ENCODE results near the gene SNN.
A peak's percentile ranks its signal among the peaks of the same experiment; 100 is the strongest.

The SNN gene

GRCh38 chr16:11667824-11668622, at the start of gene SNN:
SNN (plus strand) TSS chr16:11668455; CDS start chr16:11676060, 7,605 bp downstream.
- peak; percentile 17 for DNase-seq

DNA sequence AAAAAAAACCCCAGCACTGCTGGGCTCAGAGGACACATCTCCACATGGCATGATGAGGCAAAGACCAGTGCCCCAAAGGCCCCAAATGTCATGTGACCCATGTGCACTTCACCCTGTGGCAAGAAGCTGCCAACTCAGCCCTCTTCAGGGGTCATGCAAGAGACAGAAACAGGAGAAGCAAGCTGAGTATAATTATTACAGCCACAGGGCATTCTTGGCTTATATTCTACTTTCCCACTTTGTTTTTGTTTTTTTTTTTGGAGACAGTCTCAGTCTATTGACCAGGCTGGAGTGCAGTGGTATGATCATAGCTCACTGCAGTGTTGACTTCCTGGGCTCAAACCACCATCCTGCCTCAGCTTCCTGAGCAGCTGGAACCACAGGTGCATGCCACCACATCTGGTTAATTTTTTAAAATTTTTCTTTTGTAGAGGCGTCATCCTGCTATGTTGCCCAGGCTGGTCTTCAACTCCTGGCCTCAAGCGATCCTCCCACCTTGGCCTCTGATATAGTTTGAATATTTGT, 48.9 kb upstream of the SNN start:
- no peak for DNase-seq

DNA sequence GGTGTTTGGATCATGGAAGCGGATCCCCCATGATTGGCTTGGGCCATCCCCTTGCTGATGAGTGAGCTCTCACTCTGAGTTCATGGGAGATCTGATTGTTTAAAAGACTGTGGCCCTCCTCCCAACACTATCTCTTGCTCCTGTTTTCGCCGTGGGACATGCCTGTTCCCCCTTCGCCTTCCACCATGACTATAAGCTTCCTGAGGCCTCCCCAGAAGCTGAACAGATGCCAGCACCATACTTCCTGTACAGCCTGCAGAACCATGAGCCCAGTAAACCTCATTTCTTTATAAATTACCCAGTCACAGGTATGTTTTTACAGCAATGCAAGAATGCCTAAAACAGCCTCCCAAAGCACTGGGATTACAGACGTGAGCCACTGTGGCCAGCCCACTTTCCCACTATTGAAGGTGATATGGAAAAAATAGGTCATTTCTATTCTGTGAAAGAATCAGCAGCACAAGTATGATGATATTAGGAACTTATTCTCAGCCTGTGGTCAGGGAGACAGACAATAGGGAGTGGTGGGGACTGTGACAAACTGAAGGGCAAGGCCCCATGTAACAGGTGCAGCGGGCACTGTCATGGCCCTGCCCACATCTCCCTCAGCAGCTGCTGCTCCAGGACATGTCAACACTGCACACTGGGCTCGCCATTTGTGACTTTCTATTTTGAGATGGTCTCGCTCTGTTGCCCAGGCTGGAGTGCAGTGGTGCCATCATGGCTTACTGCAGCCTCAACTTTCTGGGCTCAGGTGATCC, 47.8 kb upstream of the SNN start:
- no peak for DNase-seq

DNA sequence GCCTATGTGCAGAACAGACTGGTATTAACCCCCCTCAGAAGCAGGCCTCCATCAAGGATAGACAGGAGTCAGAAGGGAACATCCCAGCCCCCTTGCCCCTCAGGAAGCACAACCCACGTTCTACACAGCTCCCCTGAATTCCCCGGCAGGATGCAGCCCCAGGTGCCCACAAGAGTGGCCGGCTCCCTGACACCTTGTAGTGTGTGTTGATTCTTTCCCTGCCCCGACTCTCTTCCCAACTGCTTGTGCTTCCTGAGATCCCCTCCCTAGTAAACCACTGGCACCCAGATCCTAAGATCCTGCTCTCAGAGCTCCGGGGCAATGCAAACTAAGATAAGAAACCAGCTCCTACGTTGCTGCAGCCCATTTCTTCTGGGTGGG, 46.7 kb upstream of the SNN start:
- DNase-seq: no peak

DNA sequence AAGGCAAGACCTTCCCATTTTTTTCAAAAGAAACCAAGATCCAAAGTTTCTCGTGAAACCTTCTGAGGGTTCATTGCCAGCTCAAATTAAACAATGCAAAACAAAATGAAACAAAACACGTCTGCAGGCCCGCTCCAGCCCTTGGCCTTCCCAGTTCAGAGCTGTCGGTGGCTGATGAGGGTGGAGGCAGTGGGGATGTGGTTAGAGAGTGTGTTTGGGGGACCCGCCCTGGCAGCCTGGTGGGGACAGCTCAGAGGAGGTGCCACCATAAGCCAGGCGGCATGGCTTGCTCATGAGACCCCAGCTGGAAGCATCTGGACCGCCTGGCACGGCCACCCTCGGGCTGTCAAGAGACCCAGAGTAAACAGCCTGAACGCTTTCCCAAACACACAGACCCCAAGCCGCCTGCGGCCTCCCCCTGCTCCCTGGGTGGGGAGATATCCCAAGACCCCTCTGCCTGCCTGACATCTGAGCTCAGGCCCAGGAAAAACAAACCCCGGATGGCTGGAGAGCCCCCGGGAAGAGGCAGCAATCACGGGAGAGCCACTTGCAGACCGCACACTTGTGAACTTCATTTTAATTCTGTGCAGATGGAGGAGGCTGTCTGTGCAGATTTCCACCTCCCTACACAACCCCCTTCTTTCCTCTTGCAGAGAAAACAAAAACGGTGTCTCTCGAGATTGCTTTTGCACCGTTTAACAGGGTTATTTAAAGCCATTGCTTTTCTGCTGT, 46.2 kb upstream of the SNN start:
- DNase-seq: no peak

GRCh38 chr16:11624205-11624604, 44.0 kb upstream of the SNN start:
- DNase-seq: no peak

- no peak for DNase-seq
Observed at GRCh38 chr16:11624636-11625607, 43.3 kb upstream of the SNN start.

DNA sequence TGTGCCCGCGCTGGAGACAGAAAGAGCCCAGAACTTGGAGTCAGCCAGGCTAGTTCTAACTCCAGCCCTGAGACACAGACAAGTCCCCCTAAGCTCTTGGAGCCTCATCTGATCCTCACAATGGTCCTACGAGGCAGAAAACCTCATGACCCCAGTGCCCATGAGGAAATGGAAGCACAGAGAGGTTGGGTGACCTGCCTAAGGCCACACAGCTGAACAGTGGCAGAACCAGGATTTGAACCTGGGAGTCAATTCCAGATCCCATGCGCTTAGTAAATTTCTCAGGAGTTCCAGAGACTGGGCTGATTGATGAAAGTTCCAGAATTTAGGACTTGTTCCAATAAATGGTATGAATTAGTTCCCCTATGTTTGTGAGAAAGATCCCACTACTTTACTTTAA, 42.5 kb upstream of the SNN start:
- no peak for DNase-seq

- no peak for DNase-seq
Observed at GRCh38 chr16:11626657-11627291, 41.5 kb upstream of the SNN start.

DNA sequence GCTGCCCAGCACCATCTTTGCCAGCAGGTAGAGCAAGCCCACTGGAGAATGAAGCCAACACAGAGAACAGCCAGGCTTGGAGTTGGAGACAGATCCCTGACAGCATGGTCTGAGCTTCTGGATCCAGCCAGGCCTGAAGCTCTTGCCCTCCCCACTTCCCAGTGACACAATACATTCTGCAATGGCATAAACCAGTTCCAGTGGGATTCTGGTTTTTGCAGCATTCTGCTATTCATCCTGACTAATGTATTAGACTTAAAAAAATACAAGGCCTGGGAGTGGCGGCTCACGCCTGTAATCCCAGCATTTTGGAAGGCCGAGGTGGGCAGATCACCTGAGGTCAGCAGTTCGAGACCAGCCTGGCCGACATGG, 41.0 kb upstream of the SNN start:
- DNase-seq: no peak

DNA sequence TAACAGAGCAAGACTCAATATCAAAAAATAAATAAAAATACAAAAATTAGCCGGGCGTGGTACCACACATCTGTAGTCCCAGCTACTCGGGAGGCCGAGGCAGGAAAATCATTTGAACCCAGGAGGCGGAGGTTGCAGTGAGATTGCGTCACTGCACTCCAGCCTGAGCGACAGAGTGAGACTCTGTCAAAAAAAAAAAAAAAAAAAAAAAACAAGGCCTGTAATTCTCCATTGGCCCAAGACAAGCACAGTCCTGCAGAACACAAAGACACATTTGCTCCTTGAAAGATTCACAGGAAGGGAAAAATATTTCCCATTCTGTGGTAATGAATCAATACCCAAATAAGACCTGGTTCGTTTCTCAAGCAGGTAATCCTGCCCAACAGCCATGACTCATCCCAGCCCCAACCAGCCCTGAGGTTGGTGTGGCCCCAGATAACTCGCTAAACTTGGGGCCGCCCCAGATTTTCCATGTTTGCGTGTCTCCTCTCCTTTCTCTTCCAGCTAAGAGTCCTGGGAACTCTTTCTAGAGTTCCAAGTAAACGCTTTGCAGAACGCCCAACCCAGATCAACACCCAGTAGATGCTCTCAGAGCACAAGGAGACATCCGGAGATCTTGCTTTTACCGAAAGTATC, 40.3 kb upstream of the SNN start:
- no peak for DNase-seq

GRCh38 chr16:11629071-11630030, 38.9 kb upstream of the SNN start:
- DNase-seq: no peak

DNA sequence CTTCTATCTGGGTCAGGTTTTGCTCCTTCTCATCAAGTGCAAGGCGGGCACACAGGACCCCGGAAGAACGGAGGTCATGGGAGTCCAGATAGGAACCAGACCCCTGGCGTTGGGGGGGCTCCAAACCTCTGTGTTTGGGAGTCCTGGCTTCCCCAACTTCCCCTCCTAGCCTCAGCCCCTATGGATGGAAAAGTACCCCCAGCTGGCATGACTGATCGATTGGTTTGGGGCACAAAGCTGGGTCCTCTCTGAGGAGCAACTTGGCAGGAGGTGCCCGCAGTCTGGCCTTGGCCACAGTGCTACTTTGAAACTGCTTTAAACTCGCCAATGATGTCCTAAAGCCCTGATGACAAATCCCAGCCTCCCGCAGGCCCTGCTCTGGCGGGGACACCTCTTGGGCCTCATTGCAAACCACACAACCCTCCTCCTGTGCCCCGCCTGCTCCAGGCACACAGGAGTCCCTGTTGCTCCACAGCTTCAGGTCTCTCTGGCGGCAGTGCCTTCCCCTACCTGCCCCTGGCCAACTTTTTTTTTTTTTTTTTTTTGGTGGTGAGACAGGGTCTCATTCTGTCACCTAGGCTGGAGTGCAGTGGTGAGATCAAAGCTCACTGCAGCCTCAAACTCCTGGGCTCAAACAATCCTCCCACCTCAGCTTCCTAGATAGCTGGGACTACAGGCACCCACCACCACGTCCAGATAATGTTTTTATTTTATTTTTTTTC, 38.0 kb upstream of the SNN start:
- DNase-seq: no peak

DNA sequence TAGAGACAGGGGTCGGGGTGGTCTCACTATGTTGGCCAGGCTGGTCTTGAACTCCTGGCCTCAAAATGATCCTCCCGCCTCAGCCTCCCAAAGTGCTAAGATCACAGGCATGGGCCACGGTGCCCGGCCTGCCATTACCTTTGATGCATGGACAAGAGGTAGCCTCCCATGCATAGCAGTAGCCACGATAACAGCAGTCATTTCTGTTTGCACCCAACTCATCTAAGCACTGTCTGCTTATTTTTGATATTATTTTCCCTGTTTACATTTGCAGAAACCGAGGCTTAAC, 37.5 kb upstream of the SNN start:
- DNase-seq: no peak

DNA sequence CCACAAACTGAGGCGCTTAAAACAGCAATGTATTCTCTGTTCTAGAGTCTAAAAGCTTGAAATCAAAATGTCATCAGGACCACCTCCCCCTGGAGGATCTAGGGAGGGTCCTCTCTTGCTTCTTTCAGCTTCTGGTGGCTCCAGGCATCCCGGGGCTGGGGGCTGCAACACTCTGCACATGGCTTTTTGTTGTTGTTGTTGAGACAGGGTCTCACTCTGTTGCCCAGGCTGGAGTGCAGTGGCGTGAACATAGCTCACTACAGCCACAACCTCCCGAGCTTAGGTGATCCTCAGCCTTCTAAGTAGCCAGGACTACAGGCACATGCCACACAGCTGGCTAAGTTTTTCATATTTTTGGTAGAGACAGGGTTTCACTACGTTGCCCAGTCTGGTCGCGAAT, 37.0 kb upstream of the SNN start:
- no peak for DNase-seq

- no peak for DNase-seq
Observed at GRCh38 chr16:11632455-11632939, 35.8 kb upstream of the SNN start.

DNA sequence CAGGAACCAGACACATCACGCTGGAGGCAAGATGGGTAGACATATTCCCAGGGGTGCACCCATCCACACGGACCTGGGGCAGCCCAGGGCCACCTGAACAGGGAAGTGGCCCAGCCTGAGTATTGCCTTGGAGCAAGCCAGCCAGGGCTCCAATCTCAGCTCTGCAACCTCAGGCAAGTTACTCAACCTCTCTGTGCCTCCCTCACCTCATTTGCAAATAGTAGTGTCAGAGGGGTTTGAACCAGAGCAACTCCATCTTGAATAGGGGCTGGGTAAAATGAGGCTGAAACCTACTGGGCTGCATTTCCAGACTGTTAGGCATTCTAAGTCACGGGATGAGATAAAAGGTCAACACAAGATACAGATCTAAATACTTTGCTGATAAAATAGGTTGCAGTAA, 35.1 kb upstream of the SNN start:
- DNase-seq: no peak

GRCh38 chr16:11634312-11634711, 33.9 kb upstream of the SNN start:
- no peak for DNase-seq

DNA sequence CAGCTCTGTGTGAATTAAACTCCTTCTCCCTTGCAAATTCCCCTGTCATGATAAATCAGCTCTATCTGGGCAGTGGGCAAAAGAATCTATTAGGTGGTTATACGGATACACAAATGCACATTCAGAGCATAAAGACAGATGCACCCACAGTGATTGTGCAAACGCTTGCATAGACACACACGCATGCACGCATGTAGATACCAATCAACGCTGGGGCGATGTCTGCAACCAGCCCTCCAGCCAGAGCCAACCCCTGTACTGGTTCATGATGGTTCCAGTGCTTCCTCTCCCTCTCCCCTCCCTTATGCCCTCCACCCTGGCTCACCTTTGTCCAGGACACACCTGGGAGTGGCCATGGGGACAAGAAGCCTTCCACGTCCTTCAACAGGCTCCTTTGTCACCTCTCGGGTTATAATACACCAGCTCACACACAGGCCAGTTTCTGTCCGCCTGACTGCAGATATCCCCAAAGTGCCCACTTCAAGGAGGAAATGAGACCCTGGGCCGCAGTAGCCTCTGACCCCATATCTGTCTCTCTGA, 33.1 kb upstream of the SNN start:
- no peak for DNase-seq
